MG63 (cell line): ENCODE results near the gene FTSJ1. TPM values are rescaled to one million over a fixed set of nuclear protein-coding genes. Genes with fewer than 3 reads are reported as not detected.
A peak's percentile ranks its signal among the peaks of the same experiment; 100 is the strongest.

Source experiments
- DNase-seq: peaks from one replicate; pipeline ENCODE4 v3.0.0-alpha.2; 2020
- H3K27me3 ChIP-seq: fragments of 250-450 bp; sonication (Bioruptor Pico); 2 replicates; pipeline ENCODE4 v1.5.1; 2020; ENCODE audit warnings: mild to moderate bottlenecking, moderate library complexity
- H3K36me3 ChIP-seq: fragments of 250-450 bp; sonication (Bioruptor Pico); 2 replicates; pipeline ENCODE4 v1.5.1; 2020; ENCODE audit warnings: mild to moderate bottlenecking, moderate library complexity
- H3K4me3 ChIP-seq: fragments of 250-450 bp; sonication (Bioruptor Pico); 2 replicates; pipeline ENCODE4 v1.5.1; 2020; ENCODE audit warnings: mild to moderate bottlenecking, moderate library complexity
- H3K9me3 ChIP-seq: fragments of 250-450 bp; sonication (Bioruptor Pico); 2 replicates; pipeline ENCODE4 v1.5.1; 2020; ENCODE audit warnings: mild to moderate bottlenecking, moderate library complexity
- total RNA-seq: library from RNA; depleted of rRNA; stranded (reverse); fragments of >200 nt; shearing (Covaris generic); gene quantifications from 2 replicates; pipeline ENCODE4 v1.2.3, GENCODE V29; 2014; ENCODE audit warnings: low replicate concordance

The FTSJ1 gene
- total RNA-seq, 1 experiment from 2014 or later = 55.3 TPM

DNA sequence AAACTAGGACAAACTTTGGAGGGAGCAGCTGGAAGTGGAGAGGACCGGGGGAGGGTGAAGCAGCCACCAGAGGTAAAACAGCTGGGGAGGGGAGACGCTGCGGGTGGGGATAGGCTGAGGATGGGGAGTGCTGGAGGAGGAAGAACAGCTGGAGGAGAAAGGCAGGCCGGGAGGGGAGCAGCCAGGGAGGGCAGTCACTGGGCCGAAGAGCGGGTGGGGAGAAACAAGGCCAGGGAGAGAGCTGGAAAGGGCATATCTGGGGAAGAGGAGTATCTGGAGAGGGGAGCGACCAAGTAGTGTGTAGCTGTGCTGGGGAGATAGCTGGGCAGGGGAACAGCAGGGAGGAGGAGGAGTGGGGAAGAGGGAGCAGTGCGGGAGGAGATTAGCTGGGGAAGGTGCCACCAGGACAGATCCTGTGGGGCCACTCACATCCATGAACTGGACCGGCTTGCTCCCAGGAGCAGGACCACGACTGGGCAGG lies 8.7 kb upstream of the FTSJ1 start:
- Histone ChIP-seq H3K9me3 (no peaks in the 10 kb centered on the region), H3K4me3 (no peak overlapping the region), H3K36me3 (no peaks in the 10 kb centered on the region), H3K27me3 (no peaks in the 10 kb centered on the region)
- no peak for DNase-seq

- no peaks in the 10 kb centered on the region for H3K9me3 ChIP-seq
- H3K4me3 ChIP-seq = no peak overlapping the region
- no peak for DNase-seq
Observed at GRCh38 chrX:48468247-48468671, 7.7 kb upstream of the FTSJ1 start.

GRCh38 chrX:48468693-48469691 lies 7.0 kb upstream of the FTSJ1 start:
- no peak overlapping the region for H3K4me3 ChIP-seq
- H3K9me3 ChIP-seq = no peaks in the 10 kb centered on the region
- H3K27me3 ChIP-seq = no peaks in the 10 kb centered on the region
- no peak for DNase-seq
- no peaks in the 10 kb centered on the region for H3K36me3 ChIP-seq

More at GRCh38 chrX:48468247-48468671, 7.7 kb upstream of the FTSJ1 start:
- no peaks in the 10 kb centered on the region for H3K27me3 ChIP-seq
- H3K36me3 ChIP-seq = no peaks in the 10 kb centered on the region

DNA sequence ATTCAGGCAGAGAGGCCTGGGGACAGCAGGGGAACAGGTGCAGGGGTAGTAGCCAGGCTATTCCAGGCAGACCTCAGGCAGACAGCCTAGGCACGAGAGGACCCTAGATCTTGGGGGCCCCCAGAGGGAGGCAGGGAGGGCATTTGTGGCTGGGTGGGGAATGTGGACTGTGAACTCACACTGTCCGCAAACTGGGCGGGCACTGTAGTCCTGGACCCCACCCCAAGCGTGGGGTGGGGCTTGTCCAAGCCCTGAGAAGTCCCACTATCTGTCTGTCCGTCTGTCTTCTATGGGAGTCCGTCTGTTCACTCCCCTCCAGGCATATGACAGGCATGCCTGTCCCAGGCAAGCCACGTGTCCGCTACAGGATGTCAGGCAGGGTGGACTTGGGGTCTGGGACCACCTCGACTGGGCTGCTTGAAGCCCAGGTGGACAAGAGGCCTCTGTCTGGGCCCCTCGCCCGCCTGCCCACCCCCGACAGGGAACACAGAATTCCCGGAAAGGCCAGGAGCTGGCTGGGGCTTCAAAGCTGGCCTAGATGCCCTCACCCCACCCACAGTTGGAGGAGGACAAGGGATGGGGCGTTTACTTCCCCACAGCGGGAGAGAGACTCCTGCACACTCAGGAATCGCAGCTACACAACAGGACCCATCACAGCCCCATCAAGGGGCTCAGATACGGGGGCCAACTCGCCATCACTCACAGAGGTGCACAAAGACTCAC lies 5.7 kb upstream of the FTSJ1 start, which contains the start of gene SLC38A5:
Gene SLC38A5 (minus strand): TSS at position 151 of the 723 bp plus-strand sequence. CDS start 2,336 bp downstream, outside the sequence.
- Histone ChIP-seq H3K9me3 (no peaks in the 10 kb centered on the region), H3K27me3 (no peaks in the 10 kb centered on the region), H3K4me3 (no peak within 1 kb of the TSS), H3K36me3 (no peaks in the 10 kb centered on the region)
- DNase-seq = no peak

- no peak for DNase-seq
- Histone ChIP-seq H3K9me3 (no peaks in the 10 kb centered on the region), H3K27me3 (no peaks in the 10 kb centered on the region), H3K4me3 (no peak overlapping the region), H3K36me3 (no peaks in the 10 kb centered on the region)
Observed at GRCh38 chrX:48470833-48471118, 5.2 kb upstream of the FTSJ1 start.

- Histone ChIP-seq H3K4me3 (no peak overlapping the region), H3K27me3 (no peaks in the 10 kb centered on the region), H3K9me3 (no peaks in the 10 kb centered on the region), H3K36me3 (no peaks in the 10 kb centered on the region)
- DNase-seq = no peak
Observed at GRCh38 chrX:48471504-48471903, 4.5 kb upstream of the FTSJ1 start.

DNA sequence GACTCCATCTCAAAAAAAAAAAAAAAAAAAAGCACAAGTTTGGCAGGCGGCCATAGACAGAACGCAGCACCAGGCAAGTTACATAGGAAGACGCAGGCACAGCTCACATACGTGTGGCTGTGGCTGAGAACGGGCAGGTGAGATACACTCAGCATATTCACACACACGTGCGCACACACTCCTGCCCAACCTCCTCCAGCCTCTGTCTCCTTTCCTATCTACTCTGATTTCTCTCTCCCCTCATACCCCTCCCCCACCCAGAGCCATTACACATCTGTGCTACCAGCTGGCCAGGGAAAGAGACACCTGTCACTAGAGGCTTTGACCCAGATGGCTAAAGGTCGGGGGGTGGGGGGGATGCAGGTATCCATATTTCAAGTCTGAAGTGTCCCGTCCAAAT lies 3.8 kb upstream of the FTSJ1 start:
- DNase-seq = no peak
- Histone ChIP-seq H3K4me3 (no peak overlapping the region), H3K27me3 (no peaks in the 10 kb centered on the region), H3K9me3 (no peaks in the 10 kb centered on the region), H3K36me3 (no peaks in the 10 kb centered on the region)

- H3K9me3 ChIP-seq = no peaks in the 10 kb centered on the region
- no peaks in the 10 kb centered on the region for H3K27me3 ChIP-seq
- no peak for DNase-seq
- no peak overlapping the region for H3K4me3 ChIP-seq
- H3K36me3 ChIP-seq = no peaks in the 10 kb centered on the region
Observed at GRCh38 chrX:48472851-48473703, 2.9 kb upstream of the FTSJ1 start.

GRCh38 chrX:48473704-48473990 lies 2.4 kb upstream of the FTSJ1 start:
- Histone ChIP-seq H3K36me3 (no peaks in the 10 kb centered on the region), H3K9me3 (no peaks in the 10 kb centered on the region), H3K4me3 (no peak overlapping the region), H3K27me3 (no peaks in the 10 kb centered on the region)
- DNase-seq = no peak

DNA sequence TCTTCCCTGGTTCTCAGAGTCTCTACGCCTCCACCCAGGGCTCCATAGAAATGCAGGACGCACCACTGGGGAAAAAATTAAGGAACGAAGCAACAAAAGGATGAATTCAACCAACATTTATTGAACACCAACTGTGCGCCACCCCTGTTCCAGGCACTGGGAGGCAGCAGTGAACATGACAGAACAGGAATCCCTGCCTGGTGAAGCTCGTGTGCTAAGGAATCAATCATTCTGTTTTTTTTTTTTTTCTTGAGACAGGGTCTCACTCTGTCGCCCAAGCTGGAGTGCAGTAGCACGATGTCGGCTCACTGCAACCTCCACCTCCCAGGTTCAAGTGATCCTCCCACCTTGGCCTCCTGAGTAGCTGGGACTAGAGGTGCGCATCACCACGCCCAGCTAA lies 1.9 kb upstream of the FTSJ1 start:
- Histone ChIP-seq H3K9me3 (no peaks in the 10 kb centered on the region), H3K36me3 (no peaks in the 10 kb centered on the region), H3K27me3 (no peaks in the 10 kb centered on the region), H3K4me3 (no peak overlapping the region)
- no peak for DNase-seq

GRCh38 chrX:48474581-48474980 lies 1.4 kb upstream of the FTSJ1 start:
- H3K27me3 ChIP-seq = no peaks in the 10 kb centered on the region
- peak overlapping the region; percentile 85 for H3K4me3 ChIP-seq
- DNase-seq = no peak
- H3K9me3 ChIP-seq = no peaks in the 10 kb centered on the region
- H3K36me3 ChIP-seq = no peaks in the 10 kb centered on the region

DNA sequence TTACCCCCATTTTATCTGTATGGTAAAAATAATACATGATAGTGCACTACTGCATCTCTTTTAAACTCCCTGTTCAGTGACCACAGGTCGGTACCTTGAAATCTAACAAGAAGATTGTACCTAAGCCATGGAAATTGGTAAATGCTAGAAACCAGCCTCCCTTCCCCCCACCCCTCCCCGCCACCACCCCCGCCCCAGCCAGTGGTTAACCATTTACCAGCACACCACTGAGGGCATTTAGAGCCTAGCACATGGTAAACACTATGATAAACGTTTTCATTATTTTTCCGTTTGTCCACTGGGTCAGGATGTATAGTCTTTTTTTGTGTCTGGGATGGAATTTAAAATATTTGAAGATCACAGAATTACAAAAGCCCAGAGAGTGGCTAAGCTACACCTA lies 703 bp upstream of the FTSJ1 start:
- no peaks in the 10 kb centered on the region for H3K27me3 ChIP-seq
- H3K4me3 ChIP-seq = peak overlapping the region; percentile 85
- DNase-seq = no peak
- H3K9me3 ChIP-seq = no peaks in the 10 kb centered on the region
- no peaks in the 10 kb centered on the region for H3K36me3 ChIP-seq

DNA sequence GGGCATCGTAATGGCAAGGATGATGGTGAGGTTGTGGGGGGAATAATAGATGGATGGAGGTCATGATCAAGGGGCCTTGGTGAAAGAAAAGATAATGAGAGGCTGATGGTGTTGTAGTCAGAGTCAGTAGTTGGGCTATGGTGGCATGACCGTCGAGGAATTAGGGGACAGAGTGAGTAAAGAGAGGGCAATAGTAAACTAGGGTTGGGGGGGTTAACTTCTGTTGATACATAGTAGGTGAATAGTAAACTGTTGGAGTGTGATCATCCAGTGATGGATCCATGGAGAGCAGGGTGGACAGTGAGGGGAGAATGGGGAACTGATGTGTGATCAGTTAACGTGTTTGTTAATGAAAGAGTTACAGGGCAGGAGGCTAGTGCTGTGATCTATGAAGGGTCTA lies 920 bp downstream of the FTSJ1 start:
- no peak for DNase-seq
- no peaks in the 10 kb centered on the region for H3K9me3 ChIP-seq
- no peaks in the 10 kb centered on the region for H3K36me3 ChIP-seq
- no peaks in the 10 kb centered on the region for H3K27me3 ChIP-seq
- H3K4me3 ChIP-seq = peak overlapping the region; percentile 85

GRCh38 chrX:48477960-48478755 lies 2.2 kb downstream of the FTSJ1 start:
- H3K27me3 ChIP-seq = no peaks in the 10 kb centered on the region
- no peak for DNase-seq
- no peak overlapping the region for H3K4me3 ChIP-seq

DNA sequence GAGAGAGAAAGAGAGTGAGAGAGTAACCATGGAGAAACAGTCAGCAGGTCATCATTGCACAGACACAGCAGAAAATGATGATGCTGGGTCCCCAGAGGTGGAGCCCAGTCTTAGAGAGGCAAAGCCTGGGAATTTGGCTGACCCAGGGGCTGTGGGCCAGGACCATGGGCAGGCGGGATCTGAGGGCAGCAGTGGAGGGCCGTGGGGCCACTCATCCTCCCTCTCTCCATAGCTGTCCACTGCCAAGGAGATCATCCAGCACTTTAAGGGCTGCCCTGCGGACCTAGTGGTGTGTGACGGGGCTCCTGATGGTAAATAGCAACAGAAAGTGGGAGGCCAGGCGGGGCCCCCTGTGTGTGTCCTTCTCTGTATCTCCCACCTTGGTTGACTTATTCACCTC lies 2.8 kb downstream of the FTSJ1 start:
- Histone ChIP-seq H3K36me3 (peaks cover 5% of the 10 kb centered on the region), H3K9me3 (no peaks in the 10 kb centered on the region), H3K4me3 (no peak overlapping the region), H3K27me3 (no peaks in the 10 kb centered on the region)
- DNase-seq = no peak

More at GRCh38 chrX:48477960-48478755, 2.2 kb downstream of the FTSJ1 start:
- H3K9me3 ChIP-seq = no peaks in the 10 kb centered on the region
- H3K36me3 ChIP-seq = peaks cover 5% of the 10 kb centered on the region

- Histone ChIP-seq H3K9me3 (no peaks in the 10 kb centered on the region), H3K27me3 (no peaks in the 10 kb centered on the region), H3K36me3 (peaks cover 5% of the 10 kb centered on the region), H3K4me3 (no peak overlapping the region)
- DNase-seq = no peak
Observed at GRCh38 chrX:48480142-48480541, 4.1 kb downstream of the FTSJ1 start.
